B cell (primary cell): ENCODE data around the gene EXOC4. TPM values are rescaled to one million over a fixed set of nuclear protein-coding genes. Genes with fewer than 3 reads are reported as not detected.

Source experiments
- ATAC-seq: fragments of 200-7000 bp; cut with Tn5 transposase; one replicate; pipeline ENCODE4 v1.10.0; 2021; ENCODE audit warnings: low read depth, mild to moderate bottlenecking, moderate number of reproducible peaks, moderate library complexity
- CTCF ChIA-PET: fragments of 350-600 bp; sonication (Branson Sonifier 250); formaldehyde crosslinking; loops from one replicate; lab custom pipeline; 2021; ENCODE audit warnings: antibody characterized with exemption, inconsistent platforms; lab: Charles Lee
- POLR2A ChIA-PET: fragments of 350-600 bp; sonication (Branson Sonifier 250); formaldehyde crosslinking; loops from one replicate; lab custom pipeline; 2021; ENCODE audit warnings: antibody characterized with exemption; lab: Charles Lee
- DNase-seq: peaks from one replicate; pipeline ENCODE4 v3.0.0; 2013
- H2AFZ ChIP-seq: 2 replicates; pipeline ENCODE4 v1.6.1; 2012; ENCODE audit warnings: mild to moderate bottlenecking, low read depth, low read length; ENCODE audit not compliant: insufficient read depth, poor library complexity, severe bottlenecking
- H3K27ac ChIP-seq, 2 donors: 1 replicate in 1 of 2; 2 replicates in 1 of 2; pipeline ENCODE4 v1.5.1; 2012 to 2013; ENCODE audit warnings: low read length in 2 of 2, mild to moderate bottlenecking in 2 of 2, moderate library complexity in 1 of 2
- H3K27me3 ChIP-seq, 4 experiments: fragments of 200-600 bp in 1 of 4; sonication (generic) in 1 of 4; replicated peaks in 1 of 4; 1 replicate in 2 of 4; 2 replicates in 2 of 4; pipeline versions ENCODE4 v1.6.1 to v1.7.0; 2013 to 2016; ENCODE audit warnings: low read length in 3 of 4, mild to moderate bottlenecking in 2 of 4, mixed read lengths in 1 of 4, moderate library complexity in 1 of 4; ENCODE audit not compliant: insufficient read depth in 4 of 4, control insufficient read depth in 3 of 4; ENCODE audit errors: control extremely low read depth in 1 of 4
- H3K36me3 ChIP-seq, 2 experiments: replicated peaks in 1 of 2; 1 replicate in 1 of 2; 2 replicates in 1 of 2; pipeline versions ENCODE4 v1.6.1 to v1.7.1; 2013; ENCODE audit warnings: low read length in 1 of 2; ENCODE audit not compliant: insufficient read depth in 2 of 2, control insufficient read depth in 1 of 2; ENCODE audit errors: control extremely low read depth in 1 of 2, extremely low read depth in 1 of 2
- H3K4me1 ChIP-seq, 2 donors: fragments of 200-600 bp in 1 of 2; sonication (generic) in 1 of 2; 1 replicate in 1 of 2; 2 replicates in 1 of 2; pipeline versions ENCODE4 v1.5.1 to v1.6.1; 2013 to 2017; ENCODE audit warnings: low read length in 2 of 2; ENCODE audit not compliant: control insufficient read depth in 2 of 2, insufficient read depth in 2 of 2
- H3K4me2 ChIP-seq: replicated peaks from 2 replicates; pipeline ENCODE3; 2012; ENCODE audit warnings: mild to moderate bottlenecking, low read depth, low read length; ENCODE audit not compliant: poor library complexity, severe bottlenecking
- H3K4me3 ChIP-seq, 5 experiments: fragments of 200-600 bp in 1 of 5; sonication (generic) in 1 of 5; 1 replicate in 3 of 5; 2 replicates in 2 of 5; pipeline versions ENCODE4 v1.5.1 to v1.7.0; 2011 to 2016; ENCODE audit warnings: low read length in 4 of 5, mild to moderate bottlenecking in 4 of 5, low read depth in 2 of 5, control low read depth in 1 of 5, moderate library complexity in 1 of 5; ENCODE audit not compliant: insufficient read depth in 1 of 5; ENCODE audit errors: control extremely low read depth in 1 of 5, extremely low read depth in 1 of 5
- H3K79me2 ChIP-seq: fragments of 200-600 bp; sonication (generic); one replicate; pipeline ENCODE4 v1.6.0; 2016; ENCODE audit warnings: low read length; ENCODE audit not compliant: control insufficient read depth, insufficient read depth
- H3K9ac ChIP-seq: fragments of 200-600 bp; sonication (generic); 2 replicates; pipeline ENCODE4 v1.6.1; 2017; ENCODE audit warnings: mild to moderate bottlenecking, low read length, moderate library complexity
- H3K9me3 ChIP-seq, 3 donors: one replicate each; pipeline versions ENCODE4 v1.6.1 to v1.7.1; 2013; ENCODE audit warnings: low read length in 2 of 3; ENCODE audit not compliant: control insufficient read depth in 2 of 3, insufficient read depth in 1 of 3; ENCODE audit errors: control extremely low read depth in 1 of 3
- H4K20me1 ChIP-seq: 2 replicates; pipeline ENCODE4 v1.6.0; 2012; ENCODE audit warnings: mild to moderate bottlenecking, low read length; ENCODE audit not compliant: insufficient read depth, control insufficient read depth, poor library complexity, severe bottlenecking
- H3K27ac Mint-ChIP-seq: one replicate; pipeline ENCODE4 v1.8.0; 2021; ENCODE audit warnings: mixed read lengths
- H3K27me3 Mint-ChIP-seq: one replicate; pipeline ENCODE4 v1.8.0; 2021; ENCODE audit warnings: mixed read lengths
- H3K4me1 Mint-ChIP-seq: one replicate; pipeline ENCODE4 v1.8.0; 2021; ENCODE audit warnings: mixed read lengths
- H3K4me3 Mint-ChIP-seq: one replicate; pipeline ENCODE4 v1.8.0; 2021; ENCODE audit warnings: mixed read lengths
- H3K9me3 Mint-ChIP-seq: one replicate; pipeline ENCODE4 v1.8.0; 2022; ENCODE audit warnings: mixed read lengths; ENCODE audit not compliant: insufficient read depth
- EZH2 ChIP-seq: IDR thresholded peaks from 2 replicates; pipeline ENCODE4 v1.6.1; 2012; ENCODE audit warnings: borderline replicate concordance, low read depth, mild to moderate bottlenecking, moderate library complexity, low read length; ENCODE audit not compliant: insufficient read depth, poor library complexity, severe bottlenecking
- WGBS: methylation state at CpG from one replicate; pipeline ENCODE4 v1.1.5; 2013; ENCODE audit warnings: missing lambda C conversion rate; ENCODE audit not compliant: insufficient coverage; 5-methylcytosine and 5-hydroxymethylcytosine counted together
- intact Hi-C: fragments of 100-400 bp; cut with micrococcal nuclease; formaldehyde crosslinking; loops from one replicate; pipeline ENCODE4 v1.10.0; 2022
- polyA plus RNA-seq: library from polyadenylated mRNA; depleted of rRNA; stranded (reverse); fragments of >200 nt; gene quantifications from 2 replicates; pipeline ENCODE4 v1.2.3, GENCODE V29; 2012
- total RNA-seq, 2 donors: library from RNA; stranded (reverse); fragments of 120-200 nt in 1 of 2; gene quantifications; 1 replicate in 1 of 2; 2 replicates in 1 of 2; pipeline versions ENCODE4 v1.2.3 to v1.2.4, GENCODE V29; 2013 to 2022
- TF ChIP-seq, protein P1 (sequence below): fragments of 200-600 bp; IDR thresholded peaks from one replicate; pipeline ENCODE4 v1.8.0; 2022; ENCODE audit warnings: antibody characterized with exemption, mild to moderate bottlenecking

EXOC4 gene
- total and polyA plus RNA-seq, 2 donors (not counting 1 experiment from before 2014, with no cell fraction given) = 16.7 to 135 TPM

DNA sequence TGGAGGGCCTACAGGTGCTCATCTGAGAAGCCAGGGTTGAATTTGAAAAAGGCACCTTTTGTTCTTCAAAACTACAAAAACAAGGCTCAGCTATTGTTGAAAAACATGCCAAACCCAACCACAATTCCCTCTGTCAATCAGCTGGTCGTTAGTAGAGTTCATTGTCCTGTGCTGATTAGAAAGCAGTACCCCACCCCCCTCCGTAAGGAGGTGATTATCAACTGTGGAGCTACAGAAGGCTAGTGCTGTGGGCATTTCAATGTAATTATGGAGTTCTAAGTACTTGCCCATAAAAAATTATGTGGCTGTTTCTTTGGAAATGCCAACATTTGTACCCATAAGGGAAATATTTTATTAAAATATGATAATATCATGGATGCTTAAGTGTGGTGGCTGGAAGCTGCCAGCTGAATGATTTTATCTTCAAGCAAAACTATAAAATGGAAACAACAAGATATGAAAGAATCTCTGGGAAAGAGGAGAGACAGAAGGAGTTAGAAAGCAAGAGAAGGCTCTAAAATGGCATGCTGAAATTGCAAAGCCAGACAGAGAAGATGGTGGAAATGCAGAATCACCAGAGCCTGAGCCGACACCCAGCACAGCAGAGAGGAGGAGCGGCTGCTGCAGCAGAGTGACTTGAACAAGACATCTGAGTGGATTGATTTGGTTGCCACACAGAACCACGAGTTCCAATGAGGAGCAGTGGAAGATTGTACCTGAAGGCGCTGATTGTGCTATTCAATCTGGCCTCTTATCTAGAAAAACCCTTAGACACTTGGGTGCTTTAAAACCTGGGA, 694.8 kb downstream of the EXOC4 start:
- ChIA-PET POLR2A (no interaction called here), CTCF (interaction anchor here (2.1 kb wide), 1 partner anchor 9 kb away, joined by 5 read pairs; no protein-coding TSS in a partner anchor)
- no peak for ATAC-seq
- Mint-ChIP-seq H3K4me1 (no peaks in the 10 kb centered on the region), H3K4me3 (no peak overlapping the region), H3K27ac (no peak overlapping the region), H3K27me3 (no peaks in the 10 kb centered on the region), H3K9me3 (peaks cover 2% of the 10 kb centered on the region)
- WGBS = 100% methylated on average over 3 of the region's 6 CpGs
- TF ChIP-seq EZH2 = no peak
- TF ChIP-seq, protein P1, sequence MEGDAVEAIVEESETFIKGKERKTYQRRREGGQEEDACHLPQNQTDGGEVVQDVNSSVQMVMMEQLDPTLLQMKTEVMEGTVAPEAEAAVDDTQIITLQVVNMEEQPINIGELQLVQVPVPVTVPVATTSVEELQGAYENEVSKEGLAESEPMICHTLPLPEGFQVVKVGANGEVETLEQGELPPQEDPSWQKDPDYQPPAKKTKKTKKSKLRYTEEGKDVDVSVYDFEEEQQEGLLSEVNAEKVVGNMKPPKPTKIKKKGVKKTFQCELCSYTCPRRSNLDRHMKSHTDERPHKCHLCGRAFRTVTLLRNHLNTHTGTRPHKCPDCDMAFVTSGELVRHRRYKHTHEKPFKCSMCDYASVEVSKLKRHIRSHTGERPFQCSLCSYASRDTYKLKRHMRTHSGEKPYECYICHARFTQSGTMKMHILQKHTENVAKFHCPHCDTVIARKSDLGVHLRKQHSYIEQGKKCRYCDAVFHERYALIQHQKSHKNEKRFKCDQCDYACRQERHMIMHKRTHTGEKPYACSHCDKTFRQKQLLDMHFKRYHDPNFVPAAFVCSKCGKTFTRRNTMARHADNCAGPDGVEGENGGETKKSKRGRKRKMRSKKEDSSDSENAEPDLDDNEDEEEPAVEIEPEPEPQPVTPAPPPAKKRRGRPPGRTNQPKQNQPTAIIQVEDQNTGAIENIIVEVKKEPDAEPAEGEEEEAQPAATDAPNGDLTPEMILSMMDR = no peak
- no peak for DNase-seq
- intact Hi-C loops = no loop called here
- peaks cover 0 to 4% of the 10 kb centered on the region in 2 experiments for H3K36me3 ChIP-seq
- H4K20me1 ChIP-seq = no peaks in the 10 kb centered on the region
- no peak overlapping the region for H3K4me3 ChIP-seq
- H3K27me3 ChIP-seq = no peaks in the 10 kb centered on the region
- no peaks in the 10 kb centered on the region for H3K79me2 ChIP-seq
- H3K4me2 ChIP-seq = no peak overlapping the region
- no peak overlapping the region for H2AFZ ChIP-seq
- no peak overlapping the region for H3K27ac ChIP-seq
- H3K4me1 ChIP-seq = no peaks in the 10 kb centered on the region
- no peaks in the 10 kb centered on the region for H3K9me3 ChIP-seq
- H3K9ac ChIP-seq = no peak overlapping the region

DNA sequence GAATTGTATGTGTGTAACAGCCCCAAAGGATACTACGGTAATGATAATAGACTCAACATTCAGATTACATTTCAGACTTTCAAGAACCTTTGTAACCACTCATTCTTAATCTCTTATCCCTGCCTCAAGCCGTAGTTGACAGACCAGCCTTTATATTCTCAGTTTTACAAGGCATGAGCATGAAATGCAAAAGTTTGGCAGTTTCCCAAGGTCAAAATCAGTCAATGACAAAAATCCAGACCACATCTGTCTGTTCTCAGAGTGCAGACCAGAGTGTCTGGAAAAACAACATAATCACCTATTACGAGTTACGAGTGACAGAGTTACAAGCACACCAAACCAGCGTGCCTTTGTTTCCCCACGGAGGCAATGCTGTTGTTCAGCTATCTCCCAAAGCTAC, 695.7 kb downstream of the EXOC4 start:
- no peak for TF ChIP-seq EZH2
- TF ChIP-seq, protein P1 = no peak
- Histone ChIP-seq H2AFZ (no peak overlapping the region), H3K27me3 (no peaks in the 10 kb centered on the region), H4K20me1 (no peaks in the 10 kb centered on the region), H3K4me1 (no peaks in the 10 kb centered on the region), H3K9me3 (no peaks in the 10 kb centered on the region), H3K36me3 (peaks cover 0 to 4% of the 10 kb centered on the region in 2 experiments), H3K79me2 (no peaks in the 10 kb centered on the region), H3K4me2 (no peak overlapping the region), H3K4me3 (no peak overlapping the region), H3K27ac (no peak overlapping the region), H3K9ac (no peak overlapping the region)
- 100% methylated on average over 5 of the region's 6 CpGs for WGBS
- Mint-ChIP-seq H3K9me3 (peaks cover 2% of the 10 kb centered on the region), H3K4me3 (no peak overlapping the region), H3K27ac (no peak overlapping the region), H3K4me1 (no peaks in the 10 kb centered on the region), H3K27me3 (no peaks in the 10 kb centered on the region)
- ChIA-PET POLR2A (no interaction called here), CTCF (no interaction called here)
- no peak for DNase-seq
- intact Hi-C loops = no loop called here
- no peak for ATAC-seq
